ENCODE results near the gene AGBL4.
"Not testable (repeated sequence)": the region's sequence is repeated elsewhere in the genome, so short reads cannot be mapped to it uniquely, and the experiment has no call there.

DNA sequence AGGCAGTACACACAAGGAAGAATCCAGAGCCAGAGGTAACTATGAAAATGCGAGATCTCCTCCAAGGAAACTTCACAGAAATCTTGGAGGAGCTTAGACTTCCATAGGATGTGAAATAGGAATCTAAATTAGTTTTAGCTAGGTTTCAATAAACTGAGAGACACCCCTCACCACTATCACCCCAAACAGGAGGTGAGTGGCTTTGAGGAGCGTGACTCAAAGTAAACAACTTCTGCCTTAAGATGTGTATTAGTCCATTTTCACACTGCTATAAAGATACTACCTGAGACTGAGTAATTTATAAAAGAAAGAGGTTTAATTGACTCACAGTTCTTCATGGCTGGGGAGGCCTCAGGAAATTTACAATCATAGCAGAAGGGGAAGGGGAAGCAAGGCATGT is 703.3 kb downstream of the AGBL4 start:
- TF ChIP-seq TCF4 (CRISPR knock-in tag; IDR thresholded peaks at IDR 0.05; ENCODE audit: borderline replicate concordance); RARB (CRISPR knock-in tag; IDR thresholded peaks at IDR 0.05); ISL1 (CRISPR knock-in tag; IDR thresholded peaks at IDR 0.05); ZFP30 (CRISPR knock-in tag; IDR thresholded peaks at IDR 0.05): not testable (repeated sequence)
- TF ChIP-seq, protein P1, sequence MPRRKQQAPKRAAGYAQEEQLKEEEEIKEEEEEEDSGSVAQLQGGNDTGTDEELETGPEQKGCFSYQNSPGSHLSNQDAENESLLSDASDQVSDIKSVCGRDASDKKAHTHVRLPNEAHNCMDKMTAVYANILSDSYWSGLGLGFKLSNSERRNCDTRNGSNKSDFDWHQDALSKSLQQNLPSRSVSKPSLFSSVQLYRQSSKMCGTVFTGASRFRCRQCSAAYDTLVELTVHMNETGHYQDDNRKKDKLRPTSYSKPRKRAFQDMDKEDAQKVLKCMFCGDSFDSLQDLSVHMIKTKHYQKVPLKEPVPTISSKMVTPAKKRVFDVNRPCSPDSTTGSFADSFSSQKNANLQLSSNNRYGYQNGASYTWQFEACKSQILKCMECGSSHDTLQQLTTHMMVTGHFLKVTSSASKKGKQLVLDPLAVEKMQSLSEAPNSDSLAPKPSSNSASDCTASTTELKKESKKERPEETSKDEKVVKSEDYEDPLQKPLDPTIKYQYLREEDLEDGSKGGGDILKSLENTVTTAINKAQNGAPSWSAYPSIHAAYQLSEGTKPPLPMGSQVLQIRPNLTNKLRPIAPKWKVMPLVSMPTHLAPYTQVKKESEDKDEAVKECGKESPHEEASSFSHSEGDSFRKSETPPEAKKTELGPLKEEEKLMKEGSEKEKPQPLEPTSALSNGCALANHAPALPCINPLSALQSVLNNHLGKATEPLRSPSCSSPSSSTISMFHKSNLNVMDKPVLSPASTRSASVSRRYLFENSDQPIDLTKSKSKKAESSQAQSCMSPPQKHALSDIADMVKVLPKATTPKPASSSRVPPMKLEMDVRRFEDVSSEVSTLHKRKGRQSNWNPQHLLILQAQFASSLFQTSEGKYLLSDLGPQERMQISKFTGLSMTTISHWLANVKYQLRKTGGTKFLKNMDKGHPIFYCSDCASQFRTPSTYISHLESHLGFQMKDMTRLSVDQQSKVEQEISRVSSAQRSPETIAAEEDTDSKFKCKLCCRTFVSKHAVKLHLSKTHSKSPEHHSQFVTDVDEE (CRISPR knock-in tag; IDR thresholded peaks at IDR 0.05): not testable (repeated sequence)
- TF ChIP-seq, protein P2, sequence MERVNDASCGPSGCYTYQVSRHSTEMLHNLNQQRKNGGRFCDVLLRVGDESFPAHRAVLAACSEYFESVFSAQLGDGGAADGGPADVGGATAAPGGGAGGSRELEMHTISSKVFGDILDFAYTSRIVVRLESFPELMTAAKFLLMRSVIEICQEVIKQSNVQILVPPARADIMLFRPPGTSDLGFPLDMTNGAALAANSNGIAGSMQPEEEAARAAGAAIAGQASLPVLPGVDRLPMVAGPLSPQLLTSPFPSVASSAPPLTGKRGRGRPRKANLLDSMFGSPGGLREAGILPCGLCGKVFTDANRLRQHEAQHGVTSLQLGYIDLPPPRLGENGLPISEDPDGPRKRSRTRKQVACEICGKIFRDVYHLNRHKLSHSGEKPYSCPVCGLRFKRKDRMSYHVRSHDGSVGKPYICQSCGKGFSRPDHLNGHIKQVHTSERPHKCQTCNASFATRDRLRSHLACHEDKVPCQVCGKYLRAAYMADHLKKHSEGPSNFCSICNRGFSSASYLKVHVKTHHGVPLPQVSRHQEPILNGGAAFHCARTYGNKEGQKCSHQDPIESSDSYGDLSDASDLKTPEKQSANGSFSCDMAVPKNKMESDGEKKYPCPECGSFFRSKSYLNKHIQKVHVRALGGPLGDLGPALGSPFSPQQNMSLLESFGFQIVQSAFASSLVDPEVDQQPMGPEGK (CRISPR knock-in tag; IDR thresholded peaks at IDR 0.05; ENCODE audit: borderline replicate concordance): not testable (repeated sequence)
- TF ChIP-seq, protein P3, sequence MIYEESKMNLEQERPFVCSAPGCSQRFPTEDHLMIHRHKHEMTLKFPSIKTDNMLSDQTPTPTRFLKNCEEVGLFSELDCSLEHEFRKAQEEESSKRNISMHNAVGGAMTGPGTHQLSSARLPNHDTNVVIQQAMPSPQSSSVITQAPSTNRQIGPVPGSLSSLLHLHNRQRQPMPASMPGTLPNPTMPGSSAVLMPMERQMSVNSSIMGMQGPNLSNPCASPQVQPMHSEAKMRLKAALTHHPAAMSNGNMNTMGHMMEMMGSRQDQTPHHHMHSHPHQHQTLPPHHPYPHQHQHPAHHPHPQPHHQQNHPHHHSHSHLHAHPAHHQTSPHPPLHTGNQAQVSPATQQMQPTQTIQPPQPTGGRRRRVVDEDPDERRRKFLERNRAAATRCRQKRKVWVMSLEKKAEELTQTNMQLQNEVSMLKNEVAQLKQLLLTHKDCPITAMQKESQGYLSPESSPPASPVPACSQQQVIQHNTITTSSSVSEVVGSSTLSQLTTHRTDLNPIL (CRISPR knock-in tag; IDR thresholded peaks at IDR 0.05; ENCODE audit: low read depth): not testable (repeated sequence)
